K562 (cell line): ENCODE data around the gene SLC30A9. TPM values are rescaled to one million over a fixed set of nuclear protein-coding genes. Genes with fewer than 3 reads are reported as not detected.

Experiments used
- ARNT ChIP-seq, 2 experiments: fragments of 450-650 bp; IDR thresholded peaks; 2 replicates each; pipeline ENCODE4 v1.6.1; 2016; ENCODE audit warnings: mild to moderate bottlenecking in 1 of 2
- ELF1 ChIP-seq: fragments of 200-800 bp; sonication (Bioruptor generic); IDR thresholded peaks from 2 replicates; pipeline ENCODE4 v1.6.1; 2016; ENCODE audit warnings: missing genetic modification characterization, missing compliant biosample characterization
- FOXM1 ChIP-seq, 2 experiments: fragments of 450-650 bp in 1 of 2; sonication (generic) in 1 of 2; formaldehyde crosslinking in 1 of 2; IDR thresholded peaks; 2 replicates each; pipeline versions ENCODE4 v1.6.1 to v1.9.0; 2017 to 2022; ENCODE audit warnings: low read depth in 2 of 2, mild to moderate bottlenecking in 2 of 2, missing genetic modification reagents in 1 of 2, moderate library complexity in 1 of 2
- GABPA ChIP-seq: fragments of 200-800 bp; sonication (Bioruptor generic); conservative IDR thresholded peaks from 2 replicates; pipeline ENCODE4 v1.6.1; 2016; ENCODE audit warnings: low read depth, missing genetic modification characterization, missing compliant biosample characterization
- HEY1 ChIP-seq: fragments of 250-450 bp; sonication (Bioruptor Pico); IDR thresholded peaks from 2 replicates; pipeline ENCODE4 v1.5.0; 2020; ENCODE audit warnings: mild to moderate bottlenecking, moderate library complexity, borderline replicate concordance
- ILK ChIP-seq: fragments of 450-650 bp; IDR thresholded peaks from 2 replicates; pipeline ENCODE4 v1.6.1; 2016; ENCODE audit warnings: missing genetic modification characterization, low read depth, mild to moderate bottlenecking, missing compliant biosample characterization, moderate library complexity, borderline replicate concordance
- KDM5B ChIP-seq: fragments of 200-600 bp; sonication (generic); IDR thresholded peaks from 2 replicates; pipeline ENCODE4 v1.6.1; 2012; ENCODE audit warnings: low read depth, mild to moderate bottlenecking, moderate library complexity, low read length, control low read depth, inconsistent platforms; ENCODE audit not compliant: insufficient replicate concordance
- MAFG ChIP-seq: fragments of 450-650 bp; conservative IDR thresholded peaks from 2 replicates; pipeline ENCODE4 v1.6.1; 2016; ENCODE audit warnings: missing genetic modification characterization, missing compliant biosample characterization
- MEIS2 ChIP-seq: fragments of 450-650 bp; IDR thresholded peaks from 2 replicates; pipeline ENCODE4 v1.6.1; 2014; ENCODE audit warnings: mild to moderate bottlenecking; ENCODE audit not compliant: partially characterized antibody
- MYC ChIP-seq, 2 experiments: fragments of 250-450 bp in 1 of 2; sonication (Bioruptor Pico) in 1 of 2; IDR thresholded peaks; 2 replicates each; pipeline versions ENCODE4 v1.5.1 to v1.6.1; 2012 to 2021; ENCODE audit warnings: low read depth in 2 of 2, borderline replicate concordance in 1 of 2, improper control_type of control experiment in 1 of 2, low read length in 1 of 2, mild to moderate bottlenecking in 1 of 2, moderate library complexity in 1 of 2
- NCOA1 ChIP-seq: fragments of 450-650 bp; IDR thresholded peaks from 2 replicates; pipeline ENCODE4 v1.6.1; 2016; ENCODE audit warnings: low read depth
- NFE2 ChIP-seq: IDR thresholded peaks from 2 replicates; pipeline ENCODE4 v1.6.1; 2014; ENCODE audit warnings: antibody characterized with exemption, low read depth
- NFIC ChIP-seq: fragments of 450-650 bp; IDR thresholded peaks from 2 replicates; pipeline ENCODE4 v1.6.1; 2017; ENCODE audit warnings: mild to moderate bottlenecking, inconsistent platforms
- POLR2B ChIP-seq: fragments of 450-650 bp; IDR thresholded peaks from 2 replicates; pipeline ENCODE4 v1.6.1; 2018; ENCODE audit warnings: low read depth; ENCODE audit not compliant: partially characterized antibody
- PTBP1 ChIP-seq: fragments of 200-400 bp; formaldehyde crosslinking; IDR thresholded peaks from 2 replicates; pipeline ENCODE4 v1.6.1; 2017; ENCODE audit warnings: low read depth, low read length
- SETDB1 ChIP-seq: IDR thresholded peaks from one replicate; pipeline ENCODE4 v1.6.1; 2012; ENCODE audit warnings: low read length, control low read depth, inconsistent platforms
- SMAD4 ChIP-seq: fragments of 250-450 bp; sonication (Bioruptor Pico); conservative IDR thresholded peaks from 2 replicates; pipeline ENCODE4 v1.8.0; 2021; ENCODE audit warnings: inconsistent platforms, mild to moderate bottlenecking, moderate library complexity
- ZFX ChIP-seq: sonication (generic); formaldehyde crosslinking; IDR thresholded peaks from 2 replicates; pipeline ENCODE4 v1.8.0; 2022; ENCODE audit warnings: mild to moderate bottlenecking, missing genetic modification reagents, moderate library complexity
- ZNF644 ChIP-seq: fragments of 200-800 bp; sonication (Bioruptor generic); IDR thresholded peaks from 2 replicates; pipeline ENCODE4 v1.6.1; 2016; ENCODE audit warnings: low read depth, missing genetic modification characterization, missing compliant biosample characterization
- ZNF76 ChIP-seq: fragments of 250-450 bp; sonication (Bioruptor Pico); IDR thresholded peaks from 2 replicates; pipeline ENCODE4 v1.4.0; 2020; ENCODE audit warnings: mild to moderate bottlenecking, moderate library complexity, borderline replicate concordance
- polyA plus RNA-seq, 8 experiments: library from polyadenylated mRNA; depleted of rRNA in 4 of 8; stranded (reverse) in 5 of 8; unstranded in 3 of 8; fragments of >200 nt; fragmentation: Nextera tagmentation in 2 of 8; fragmentation: Illumina TruSeq in 1 of 8; extraction: Ambion mirVana in 2 of 8; extraction: Trizol in 1 of 8; gene quantifications; 2 replicates each; pipeline versions ENCODE4 v1.2.1 to v1.2.3, GENCODE V29; 2011 to 2014; ENCODE audit warnings: inconsistent platforms in 1 of 8, missing spikeins in 1 of 8
- total RNA-seq, 7 experiments: library from RNA; depleted of rRNA in 6 of 7; stranded (reverse); fragments of >200 nt in 6 of 7; fragmentation: Illumina TruSeq in 2 of 7; extraction: Trizol in 2 of 7; gene quantifications; 2 replicates each; pipeline versions ENCODE4 v1.2.1 to v1.2.3, GENCODE V29; 2011 to 2021; ENCODE audit warnings: low replicate concordance in 1 of 7
- TF ChIP-seq, protein P1 (sequence below): fragments of 450-650 bp; IDR thresholded peaks from 2 replicates; pipeline ENCODE4 v1.6.1; 2016; ENCODE audit warnings: borderline replicate concordance
- TF ChIP-seq, protein P2 (sequence below): fragments of 250-450 bp; sonication (Bioruptor Pico); IDR thresholded peaks from 2 replicates; pipeline ENCODE4 v1.8.0; 2021; ENCODE audit warnings: mild to moderate bottlenecking, moderate library complexity
- TF ChIP-seq, protein P3 (sequence below): IDR thresholded peaks from 3 replicates; pipeline ENCODE4 v1.6.1; 2011; ENCODE audit warnings: borderline replicate concordance, mild to moderate bottlenecking; ENCODE audit not compliant: insufficient read length, insufficient read depth

Gene SLC30A9
- total and polyA plus RNA-seq, 9 of the 15 experiments (the other 6 are each of a cell fraction or from before 2014, with no cell fraction given), result 14.7 to 73.5 (median 51.6) TPM

DNA sequence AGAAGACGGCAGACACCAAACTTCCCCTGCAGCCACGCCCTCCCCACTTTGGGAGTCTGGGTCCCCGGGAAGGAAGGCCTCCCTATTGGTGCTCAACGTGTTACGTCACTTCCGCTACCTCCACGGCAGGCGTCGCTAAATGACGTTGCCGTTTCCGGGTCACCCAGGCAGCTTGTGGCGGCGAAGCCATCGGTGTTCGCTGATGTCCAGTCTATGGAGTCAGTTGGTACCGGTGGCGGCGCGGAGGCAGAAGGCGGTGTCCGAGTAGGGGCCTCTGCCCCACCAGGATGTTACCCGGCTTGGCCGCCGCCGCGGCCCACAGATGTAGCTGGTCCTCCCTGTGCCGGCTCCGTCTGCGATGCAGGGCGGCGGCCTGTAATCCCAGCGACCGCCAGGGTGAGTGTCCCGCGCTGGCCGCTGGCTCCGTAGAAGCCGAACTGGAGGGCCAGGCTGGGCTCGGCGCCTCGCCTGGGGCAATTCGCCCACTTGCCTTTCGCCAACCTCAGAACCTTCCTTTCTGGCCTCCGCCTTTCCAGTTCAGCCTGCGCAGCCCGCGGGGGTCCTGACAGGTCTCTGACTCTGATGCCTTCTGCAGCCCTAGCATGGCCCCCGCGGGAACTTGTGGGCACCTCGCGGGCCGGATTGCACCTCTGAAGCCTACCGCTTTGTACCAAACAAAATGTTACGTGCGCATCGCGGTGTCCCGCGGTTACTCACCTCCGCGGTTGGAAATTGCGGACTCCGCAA, at the start of gene SLC30A9 (continued):
- TF ChIP-seq, protein P1, sequence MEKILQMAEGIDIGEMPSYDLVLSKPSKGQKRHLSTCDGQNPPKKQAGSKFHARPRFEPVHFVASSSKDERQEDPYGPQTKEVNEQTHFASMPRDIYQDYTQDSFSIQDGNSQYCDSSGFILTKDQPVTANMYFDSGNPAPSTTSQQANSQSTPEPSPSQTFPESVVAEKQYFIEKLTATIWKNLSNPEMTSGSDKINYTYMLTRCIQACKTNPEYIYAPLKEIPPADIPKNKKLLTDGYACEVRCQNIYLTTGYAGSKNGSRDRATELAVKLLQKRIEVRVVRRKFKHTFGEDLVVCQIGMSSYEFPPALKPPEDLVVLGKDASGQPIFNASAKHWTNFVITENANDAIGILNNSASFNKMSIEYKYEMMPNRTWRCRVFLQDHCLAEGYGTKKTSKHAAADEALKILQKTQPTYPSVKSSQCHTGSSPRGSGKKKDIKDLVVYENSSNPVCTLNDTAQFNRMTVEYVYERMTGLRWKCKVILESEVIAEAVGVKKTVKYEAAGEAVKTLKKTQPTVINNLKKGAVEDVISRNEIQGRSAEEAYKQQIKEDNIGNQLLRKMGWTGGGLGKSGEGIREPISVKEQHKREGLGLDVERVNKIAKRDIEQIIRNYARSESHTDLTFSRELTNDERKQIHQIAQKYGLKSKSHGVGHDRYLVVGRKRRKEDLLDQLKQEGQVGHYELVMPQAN, result peak; percentile 66; the same call in 1 of the 2 replicates
- peak; percentile 68; the same call in 1 of the 2 replicates for TF ChIP-seq MYC (IDR thresholded peaks at IDR 0.05; ENCODE audit: low read depth, low read length)
- TF ChIP-seq MYC (CRISPR knock-in tag; IDR thresholded peaks at IDR 0.05; ENCODE audit: borderline replicate concordance, low read depth), result no peak
- no peak for TF ChIP-seq MEIS2
- TF ChIP-seq HEY1 (CRISPR knock-in tag), result no peak
- TF ChIP-seq FOXM1 (IDR thresholded peaks at IDR 0.05; ENCODE audit: low read depth), result no peak
- no peak for TF ChIP-seq FOXM1 (CRISPR knock-in tag; IDR thresholded peaks at IDR 0.05; ENCODE audit: low read depth)
- TF ChIP-seq NFE2, result peak; percentile 39
- peak; percentile 18; the same call in 1 of the 2 replicates for TF ChIP-seq ZNF76 (CRISPR knock-in tag)
- no peak for TF ChIP-seq SETDB1
- TF ChIP-seq ARNT (IDR thresholded peaks at IDR 0.05), result no peak
- peak; percentile 24; the same call in 1 of the 2 replicates for TF ChIP-seq MAFG (tag)
- peak; percentile 85 for TF ChIP-seq KDM5B
- no peak for TF ChIP-seq NFIC
- peak; percentile 59; the same call in 1 of the 2 replicates for TF ChIP-seq SMAD4 (CRISPR knock-in tag)
- TF ChIP-seq POLR2B, result peak; percentile 89
- TF ChIP-seq, protein P2, sequence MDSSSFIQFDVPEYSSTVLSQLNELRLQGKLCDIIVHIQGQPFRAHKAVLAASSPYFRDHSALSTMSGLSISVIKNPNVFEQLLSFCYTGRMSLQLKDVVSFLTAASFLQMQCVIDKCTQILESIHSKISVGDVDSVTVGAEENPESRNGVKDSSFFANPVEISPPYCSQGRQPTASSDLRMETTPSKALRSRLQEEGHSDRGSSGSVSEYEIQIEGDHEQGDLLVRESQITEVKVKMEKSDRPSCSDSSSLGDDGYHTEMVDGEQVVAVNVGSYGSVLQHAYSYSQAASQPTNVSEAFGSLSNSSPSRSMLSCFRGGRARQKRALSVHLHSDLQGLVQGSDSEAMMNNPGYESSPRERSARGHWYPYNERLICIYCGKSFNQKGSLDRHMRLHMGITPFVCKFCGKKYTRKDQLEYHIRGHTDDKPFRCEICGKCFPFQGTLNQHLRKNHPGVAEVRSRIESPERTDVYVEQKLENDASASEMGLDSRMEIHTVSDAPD (CRISPR knock-in tag), result no peak
- peak; percentile 90 for TF ChIP-seq ZFX (CRISPR knock-in tag)
- TF ChIP-seq PTBP1, result no peak
- TF ChIP-seq NCOA1, result 0 out of 2 replicates have a peak, but pooled peaks have one; percentile 53
- peak; percentile 83 for TF ChIP-seq ELF1 (tag)
- TF ChIP-seq, protein P3, sequence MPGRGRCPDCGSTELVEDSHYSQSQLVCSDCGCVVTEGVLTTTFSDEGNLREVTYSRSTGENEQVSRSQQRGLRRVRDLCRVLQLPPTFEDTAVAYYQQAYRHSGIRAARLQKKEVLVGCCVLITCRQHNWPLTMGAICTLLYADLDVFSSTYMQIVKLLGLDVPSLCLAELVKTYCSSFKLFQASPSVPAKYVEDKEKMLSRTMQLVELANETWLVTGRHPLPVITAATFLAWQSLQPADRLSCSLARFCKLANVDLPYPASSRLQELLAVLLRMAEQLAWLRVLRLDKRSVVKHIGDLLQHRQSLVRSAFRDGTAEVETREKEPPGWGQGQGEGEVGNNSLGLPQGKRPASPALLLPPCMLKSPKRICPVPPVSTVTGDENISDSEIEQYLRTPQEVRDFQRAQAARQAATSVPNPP, result no peak
- peak; percentile 95 for TF ChIP-seq GABPA (tag)
- TF ChIP-seq ILK, result no peak
- TF ChIP-seq ZNF644, result no peak
